Lower leg skin (tissue), 3 donors: Measurements from ENCODE around the gene LYRM7.

Experiments used
- CTCF ChIP-seq, 3 donors: fragments of 450-650 bp; IDR thresholded peaks; one replicate each; pipeline ENCODE4 v1.5.1; 2016; ENCODE audit warnings: antibody characterized with exemption in 3 of 3, mild to moderate bottlenecking in 3 of 3, moderate library complexity in 2 of 3
- POLR2A ChIP-seq, 2 donors: fragments of 450-650 bp; IDR thresholded peaks; one replicate each; pipeline ENCODE4 v1.6.1; 2016 to 2017; ENCODE audit warnings: antibody characterized with exemption in 2 of 2, mild to moderate bottlenecking in 1 of 2, moderate library complexity in 1 of 2

DNA sequence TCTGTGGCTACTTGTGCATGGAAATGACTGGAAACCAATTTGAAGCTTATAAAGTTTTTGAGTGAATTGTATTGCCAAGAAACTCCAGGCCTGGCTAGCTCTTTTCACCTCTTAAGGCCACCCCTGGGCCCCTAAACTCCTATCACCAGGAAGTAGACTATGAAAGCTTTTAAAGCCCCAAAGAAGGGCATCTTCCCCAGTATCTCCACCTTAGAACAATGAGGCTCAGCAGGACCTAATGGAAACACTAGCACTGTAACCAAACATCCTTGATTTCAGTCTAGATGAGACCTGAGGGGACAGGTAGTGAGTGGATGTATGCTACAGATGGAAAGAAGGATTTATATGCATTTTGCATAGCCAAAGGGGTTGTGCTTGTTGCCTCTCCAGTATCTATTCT, 25.0 kb downstream of the LYRM7 start:
- TF ChIP-seq POLR2A (IDR thresholded peaks at IDR 0.05) (no peak), CTCF (IDR thresholded peaks at IDR 0.05) (no peak)
